NCI-H1092 treated with DMSO at 0.1 percent for 48 hours (cell line): ENCODE results near the gene RFNG.

ENCODE experiments used
- DNase-seq: peaks from one replicate; lab custom pipeline; 2025; lab: John Stamatoyannopoulos, UW

The RFNG gene

DNA sequence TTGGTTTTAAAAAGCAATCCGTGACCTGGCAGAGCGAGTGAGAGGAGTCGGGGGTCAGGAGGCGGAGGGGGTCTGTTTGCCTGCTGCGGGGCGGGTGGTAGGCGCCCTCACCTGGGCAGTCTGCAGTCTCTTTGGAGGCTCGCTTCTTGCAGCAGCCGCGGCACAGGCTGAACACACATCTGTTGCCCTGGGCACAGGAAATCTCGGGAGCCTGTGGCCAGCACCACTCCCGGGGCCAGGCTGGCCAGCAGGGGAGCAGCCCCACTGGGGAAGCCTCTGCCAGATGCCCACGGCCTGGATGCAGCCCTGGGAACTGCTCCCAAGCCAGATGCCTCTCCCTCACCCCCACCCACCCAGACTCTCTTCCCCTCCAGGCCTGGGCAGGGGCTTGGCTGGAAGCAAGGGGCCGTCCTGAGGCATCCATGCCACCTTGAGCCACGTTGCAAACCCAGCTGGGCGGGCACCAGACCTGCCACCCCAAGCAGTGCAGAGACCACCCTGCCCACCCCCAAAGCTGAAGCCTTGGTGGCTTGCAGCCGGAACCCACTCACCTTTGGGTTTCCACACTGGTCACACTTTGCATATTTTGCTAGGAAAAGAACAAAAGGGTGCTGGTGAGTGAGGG is 6.7 kb upstream of the RFNG start:
- no peak for DNase-seq

GRCh38 chr17:82056729-82057621 is 5.4 kb upstream of the RFNG start:
- no peak for DNase-seq

DNA sequence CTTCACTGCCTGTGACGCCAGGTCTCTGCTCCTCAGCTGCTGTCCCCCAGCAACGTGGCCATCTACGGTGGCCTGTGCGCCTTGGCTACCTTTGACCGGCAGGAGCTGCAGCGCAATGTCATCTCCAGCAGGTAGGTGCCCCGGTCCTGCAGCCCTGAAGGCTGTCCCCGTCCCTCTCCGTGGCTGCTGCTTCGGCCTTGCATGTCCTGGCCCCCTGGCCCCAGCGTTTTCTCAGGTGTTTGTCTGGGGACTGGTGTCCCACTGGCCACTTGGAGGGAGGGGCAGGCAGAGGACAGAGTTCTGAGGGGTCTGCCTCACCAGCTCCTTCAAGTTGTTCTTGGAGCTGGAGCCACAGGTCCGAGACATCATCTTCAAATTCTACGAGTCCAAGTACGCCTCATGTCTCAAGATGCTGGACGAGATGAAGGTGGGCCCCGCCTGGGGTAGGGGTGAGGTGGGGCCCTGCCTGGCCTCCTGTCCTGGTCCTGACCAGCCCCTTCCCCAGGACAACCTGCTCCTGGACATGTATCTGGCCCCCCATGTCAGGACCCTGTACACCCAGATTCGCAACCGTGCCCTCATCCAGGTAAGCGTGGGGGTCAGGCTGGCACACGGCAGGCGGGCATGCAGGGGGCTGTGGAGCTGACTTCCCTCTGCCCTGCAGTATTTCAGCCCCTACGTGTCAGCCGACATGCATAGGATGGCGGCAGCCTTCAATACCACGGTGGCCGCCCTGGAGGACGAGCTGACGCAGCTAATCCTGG is 4.5 kb upstream of the RFNG start:
- no peak for DNase-seq

DNA sequence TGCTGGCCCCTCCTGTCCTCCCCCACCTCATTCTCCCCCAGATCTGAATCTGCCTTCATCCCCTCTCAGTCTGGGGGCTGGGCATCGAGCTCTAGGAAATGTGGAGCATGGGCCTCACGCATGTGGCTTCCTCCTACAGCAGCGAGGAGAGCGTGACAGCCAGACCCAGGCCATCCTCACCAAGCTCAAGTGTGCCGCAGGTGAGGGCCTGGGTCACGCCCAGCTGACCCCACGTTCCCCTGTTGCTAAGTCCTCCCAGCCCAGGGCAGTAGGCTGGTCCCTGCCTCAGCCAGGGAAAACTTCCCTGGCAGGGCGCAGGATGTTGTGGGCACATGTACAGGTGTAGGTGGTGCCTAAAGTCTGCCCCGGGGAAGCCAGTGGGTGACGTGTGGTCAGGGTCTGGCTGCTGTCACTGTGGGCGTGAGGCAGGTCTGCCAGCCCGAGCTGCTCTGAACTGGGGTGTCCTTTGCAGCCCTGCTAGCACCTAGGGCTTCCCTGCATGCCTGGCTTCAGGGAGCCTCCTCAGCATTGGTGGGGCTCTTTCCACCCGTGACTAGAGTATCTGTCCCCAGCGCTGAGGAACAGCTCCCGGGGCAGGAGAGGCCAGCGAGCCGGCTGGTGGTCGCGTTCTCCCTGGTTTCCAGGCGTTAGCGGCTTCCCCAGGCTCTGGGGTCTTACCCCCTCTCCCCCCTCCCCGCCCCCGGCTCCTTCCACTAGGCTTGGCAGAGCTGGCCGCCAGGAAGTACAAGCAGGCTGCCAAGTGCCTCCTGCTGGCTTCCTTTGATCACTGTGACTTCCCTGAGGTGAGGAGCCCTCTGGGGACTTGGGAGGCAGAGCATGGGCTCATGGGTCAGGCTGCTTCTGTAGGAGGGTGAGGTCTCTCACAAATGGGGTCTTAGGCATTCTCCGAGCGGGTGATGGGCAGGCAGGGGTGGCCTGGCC is 3.7 kb upstream of the RFNG start:
- no peak for DNase-seq

DNA sequence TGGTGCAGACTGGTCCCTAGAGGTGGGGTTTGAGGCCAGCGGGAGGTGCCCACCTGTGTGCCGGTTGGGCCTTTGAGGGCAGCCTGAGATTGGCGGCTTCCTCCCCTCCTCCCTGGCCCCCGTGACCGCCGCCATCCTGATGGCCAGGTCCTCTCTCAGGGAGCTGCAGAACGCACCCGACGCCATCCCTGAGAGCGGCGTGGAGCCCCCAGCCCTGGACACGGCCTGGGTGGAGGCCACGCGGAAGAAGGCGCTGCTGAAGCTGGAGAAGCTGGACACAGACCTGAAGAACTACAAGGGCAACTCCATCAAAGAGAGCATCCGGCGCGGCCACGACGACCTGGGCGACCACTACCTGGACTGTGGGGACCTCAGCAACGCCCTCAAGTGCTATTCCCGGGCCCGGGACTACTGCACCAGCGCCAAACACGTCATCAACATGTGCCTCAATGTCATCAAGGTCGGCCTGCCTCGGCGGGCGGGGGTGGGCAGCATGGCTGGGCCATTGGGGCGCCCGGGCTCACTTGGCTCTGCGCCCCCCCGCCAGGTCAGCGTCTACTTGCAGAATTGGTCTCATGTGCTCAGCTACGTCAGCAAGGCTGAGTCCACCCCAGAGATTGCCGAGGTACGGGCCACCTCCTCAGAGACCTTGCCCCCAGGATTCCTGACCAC is 2.9 kb upstream of the RFNG start:
- DNase-seq = no peak

DNA sequence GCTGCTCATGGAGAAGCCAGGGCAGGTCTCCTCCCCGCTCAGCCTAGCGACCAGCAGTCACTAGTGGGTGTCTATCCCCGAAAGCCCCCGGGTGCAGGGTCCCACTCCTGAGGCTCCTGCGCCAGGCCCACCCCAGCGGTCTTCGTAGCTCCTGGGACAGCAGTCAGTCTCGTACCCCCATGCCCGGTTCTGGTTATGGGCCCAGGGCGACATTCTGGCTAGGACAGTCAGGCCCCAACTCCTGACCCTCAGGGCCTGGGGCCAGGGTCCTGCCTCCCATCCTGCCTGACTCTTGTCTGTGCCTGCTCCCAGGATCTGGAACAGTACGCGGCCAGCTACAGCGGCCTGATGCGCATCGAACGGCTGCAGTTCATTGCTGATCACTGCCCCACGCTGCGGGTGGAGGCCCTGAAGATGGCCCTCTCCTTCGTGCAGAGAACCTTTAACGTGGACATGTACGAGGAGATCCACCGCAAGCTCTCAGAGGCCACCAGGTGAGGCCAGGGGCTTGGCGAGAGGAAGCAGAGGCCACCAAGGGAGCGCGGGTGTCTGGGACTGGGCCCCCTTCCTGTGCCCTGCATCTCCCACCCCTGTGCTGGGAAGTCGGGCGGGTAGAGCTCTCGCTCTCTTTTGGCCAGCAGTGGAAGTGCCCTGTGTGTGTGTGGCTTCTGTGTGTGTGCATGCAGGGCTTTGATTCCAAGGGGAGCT is 2.1 kb upstream of the RFNG start:
- DNase-seq = no peak

DNA sequence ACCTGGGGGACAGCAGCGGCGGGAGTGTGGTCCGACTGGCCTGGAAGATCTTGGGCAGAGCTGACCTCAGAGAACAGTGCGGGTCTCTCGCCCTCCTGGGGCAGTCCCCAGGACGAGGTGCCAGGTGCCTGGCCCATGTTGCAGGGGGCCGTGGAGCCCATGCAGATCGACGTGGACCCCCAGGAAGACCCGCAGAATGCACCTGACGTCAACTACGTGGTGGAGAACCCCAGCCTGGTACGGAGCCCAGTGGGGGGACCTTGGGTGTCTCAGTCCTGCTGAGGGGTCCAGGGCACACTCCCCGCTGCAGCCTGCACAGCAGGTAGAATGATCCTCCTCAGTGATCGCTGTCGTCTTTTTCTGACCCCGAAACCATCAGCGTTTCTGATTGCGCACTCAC is 1.5 kb upstream of the RFNG start:
- no peak for DNase-seq

GRCh38 chr17:82052638-82053059 is 1.0 kb upstream of the RFNG start:
- no peak for DNase-seq

DNA sequence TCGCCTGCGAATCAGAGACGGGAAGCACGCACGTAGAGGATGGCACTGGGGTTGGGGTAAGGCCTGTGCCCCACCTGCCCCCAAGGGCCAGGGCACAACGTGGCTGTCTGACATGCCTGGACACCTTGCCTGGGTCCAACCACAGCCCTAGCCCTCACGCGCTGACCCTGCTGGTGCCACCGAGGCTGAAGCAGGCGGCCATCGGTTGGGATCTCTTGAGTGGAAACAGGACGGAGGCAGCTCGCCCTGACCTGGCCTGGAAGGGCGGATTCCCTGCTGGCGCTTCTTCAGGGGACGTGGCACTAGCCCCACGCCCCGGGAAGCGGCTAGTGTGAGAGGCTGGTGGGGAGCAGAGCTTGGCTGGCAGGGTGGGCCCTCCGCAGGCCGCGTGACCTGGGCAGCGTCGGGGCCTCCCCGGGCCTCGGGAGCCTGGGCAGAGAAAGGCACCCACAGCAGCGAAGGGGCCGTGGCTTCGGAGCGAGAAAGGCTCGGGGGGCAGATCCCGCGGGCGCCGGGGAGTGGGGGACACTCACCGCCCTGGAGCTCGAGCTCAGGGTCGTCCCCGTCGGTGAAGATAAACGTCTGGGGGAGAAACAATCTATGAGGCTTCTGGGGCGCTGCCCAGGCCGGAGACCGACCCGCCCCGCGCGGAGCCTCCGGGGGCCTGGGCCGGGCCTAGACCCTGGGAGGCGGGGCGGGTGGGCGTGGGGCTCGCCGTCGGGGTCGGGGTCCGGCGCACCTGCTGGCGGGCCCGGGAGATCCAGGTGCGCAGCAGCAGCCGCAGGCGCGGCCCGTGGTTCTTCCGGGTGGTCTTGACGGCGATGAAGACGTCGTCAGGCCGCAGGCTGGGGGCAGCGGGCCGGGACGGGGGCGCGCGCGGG is 610 bp downstream of the RFNG start:
- DNase-seq = no peak

GRCh38 chr17:82050152-82050760 is 1.4 kb downstream of the RFNG start:
- DNase-seq = no peak

- no peak for DNase-seq
These were observed 2.1 kb downstream of the RFNG start for GRCh38 chr17:82049521-82049971.

DNA sequence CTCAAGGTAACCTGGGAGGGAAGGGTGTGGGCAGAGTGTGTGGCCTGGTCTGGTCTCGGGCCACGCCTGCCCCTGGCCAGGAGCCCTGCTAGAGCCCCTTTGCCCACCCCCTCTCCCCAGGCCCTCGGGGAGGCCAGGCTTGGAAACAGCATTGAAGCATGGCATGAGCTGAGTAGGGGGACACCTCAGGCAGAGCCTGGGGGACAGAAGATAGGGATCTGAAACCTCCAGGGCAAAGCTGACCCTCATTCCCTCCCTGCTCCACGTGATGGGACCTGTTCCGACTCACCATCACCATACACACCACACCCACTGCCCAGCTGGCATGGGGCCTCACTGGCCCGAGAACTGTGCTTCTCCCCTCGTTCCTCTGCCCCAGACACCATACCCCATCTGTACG is 2.5 kb downstream of the RFNG start:
- DNase-seq = no peak

DNA sequence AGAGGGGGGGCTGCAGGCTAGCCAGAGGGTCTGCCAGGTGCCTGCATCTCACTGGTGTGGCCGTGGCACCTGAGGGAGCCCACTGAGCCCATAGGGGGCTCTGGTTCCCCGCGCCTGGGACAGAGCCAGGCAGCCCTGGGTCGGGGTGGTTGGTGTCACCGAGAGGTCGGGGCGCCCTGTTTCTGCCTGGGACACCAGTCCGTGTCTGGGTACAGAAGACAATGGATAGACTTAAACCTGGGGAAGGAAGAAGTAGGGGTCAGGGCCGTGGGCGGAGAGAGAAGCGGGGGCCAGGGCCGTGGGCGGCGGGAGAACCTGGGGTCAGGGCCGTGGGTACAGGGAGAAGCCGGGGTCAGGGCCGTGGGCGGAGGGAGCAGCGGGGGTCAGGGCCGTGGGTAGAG is 3.0 kb downstream of the RFNG start:
- DNase-seq = no peak

DNA sequence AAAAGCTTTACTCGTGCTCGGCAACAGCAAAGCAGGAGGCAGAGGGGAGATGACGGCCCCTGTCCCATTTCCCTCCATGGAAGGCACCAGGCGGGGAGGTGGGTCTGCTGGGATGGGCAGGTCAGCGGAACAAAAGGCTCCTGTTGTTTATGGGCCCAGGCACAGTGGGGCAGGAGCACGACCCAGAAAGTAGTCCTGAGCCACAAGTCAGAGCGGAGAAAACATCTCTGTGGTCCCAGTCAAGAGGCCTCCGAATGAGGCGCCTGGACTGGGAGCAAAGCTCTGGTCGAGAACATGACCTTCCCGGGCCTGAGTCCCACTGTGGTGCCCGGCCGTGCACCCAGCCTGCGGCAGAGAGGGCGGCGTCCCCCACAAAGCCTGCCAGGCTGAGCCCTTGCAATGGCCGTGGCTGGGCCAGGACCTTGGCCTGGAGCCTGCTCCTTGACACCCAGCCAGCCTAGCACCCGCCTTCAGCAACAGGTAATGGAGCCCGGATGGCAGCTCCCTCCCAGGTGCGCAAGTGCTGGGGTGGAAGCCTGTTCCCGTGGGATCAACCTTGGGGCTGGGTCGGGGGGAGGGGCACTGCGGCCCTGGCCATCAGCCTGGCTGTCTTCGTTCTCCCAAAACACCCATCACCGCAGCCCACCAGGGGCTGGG is 3.6 kb downstream of the RFNG start:
- no peak for DNase-seq

- no peak for DNase-seq
These were observed 4.2 kb downstream of the RFNG start for GRCh38 chr17:82047379-82047778.

DNA sequence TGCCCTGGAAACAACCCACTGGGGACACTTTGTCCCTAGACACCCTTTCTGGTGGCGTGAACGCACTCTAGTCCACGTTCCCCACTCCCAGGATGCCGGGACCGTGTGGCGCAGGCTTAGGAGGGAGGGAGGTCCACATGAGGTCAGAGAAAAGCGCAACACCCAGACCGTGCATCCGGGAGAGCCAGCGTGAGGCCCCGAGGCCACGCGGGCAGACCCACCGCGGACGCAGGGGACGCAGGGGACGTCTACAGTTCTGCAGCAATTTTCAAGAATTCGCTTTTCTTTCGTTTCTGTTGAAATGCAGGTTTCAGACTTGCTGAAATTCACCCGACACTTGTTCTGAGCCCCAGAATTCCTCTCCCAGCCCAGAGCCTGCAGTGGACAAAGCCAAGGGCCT is 4.7 kb downstream of the RFNG start:
- no peak for DNase-seq

DNA sequence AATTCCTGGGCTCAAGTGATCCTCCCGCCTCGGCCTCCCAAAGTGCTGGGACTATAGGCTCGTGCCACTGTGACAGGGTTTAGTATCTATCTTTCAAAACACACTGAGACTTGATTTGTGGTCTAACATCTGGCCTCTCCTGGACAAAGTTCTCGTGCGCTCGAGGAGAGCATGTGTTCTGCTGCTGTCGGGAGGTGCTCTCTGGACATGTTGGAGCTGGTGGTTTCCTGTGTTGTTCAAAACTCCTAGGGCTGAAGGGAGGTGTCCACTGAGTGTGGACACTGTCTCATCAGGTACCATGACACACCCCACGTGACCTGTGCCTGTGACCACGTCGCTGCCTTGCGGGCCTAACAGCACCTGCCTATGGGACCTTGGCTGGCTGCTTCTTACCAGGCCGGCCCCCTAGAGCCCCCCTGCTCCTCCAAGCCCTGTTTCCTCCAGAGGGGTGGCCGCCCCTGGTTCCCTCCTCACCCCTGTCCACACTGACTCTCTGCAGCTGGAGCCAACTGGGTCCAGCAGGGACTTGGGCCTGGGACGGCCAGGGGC is 5.6 kb downstream of the RFNG start:
- DNase-seq = no peak

DNA sequence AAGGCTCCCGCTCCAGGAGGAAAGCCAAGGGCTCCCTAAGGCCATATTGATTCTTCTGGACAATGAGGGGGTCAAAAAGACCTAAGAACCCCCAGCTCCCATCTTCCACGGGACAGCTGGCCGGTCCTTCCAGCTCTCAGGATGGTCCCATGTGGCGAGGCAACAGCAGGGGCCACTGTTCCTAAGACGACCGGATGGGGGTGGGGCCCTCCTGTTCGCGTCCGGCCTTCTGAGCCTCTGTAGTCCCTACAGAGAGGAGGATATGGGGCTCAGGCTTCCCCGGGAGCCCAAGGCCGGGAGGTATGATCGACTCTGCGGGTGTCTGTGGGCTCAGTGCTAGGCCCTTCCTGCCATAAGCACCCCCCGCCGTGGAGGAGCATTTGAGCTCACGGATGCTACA is 8.1 kb downstream of the RFNG start:
- DNase-seq = no peak
